CD4-positive, alpha-beta T cell treated with Interleukin-17A for 1 hour (primary cell): ENCODE data around the gene HS6ST2.
"Not testable (repeated sequence)": the region's sequence is repeated elsewhere in the genome, so short reads cannot be mapped to it uniquely, and the experiment has no call there.

Experiments
- DNase-seq: peaks from one replicate; pipeline ENCODE4 v3.0.0-alpha.2; 2020

The HS6ST2 gene

GRCh38 chrX:132958091-132958703 lies at the start of gene HS6ST2:
TSS of gene HS6ST2 (minus strand) at chrX:132958629.
- DNase-seq: no peak

- DNase-seq: no peak
Observed at GRCh38 chrX:133007458-133007857, 49.0 kb upstream of the HS6ST2 start.

- DNase-seq: no peak
Observed at GRCh38 chrX:133005616-133006015, 47.2 kb upstream of the HS6ST2 start.

GRCh38 chrX:133005042-133005441 lies 46.6 kb upstream of the HS6ST2 start:
- DNase-seq: no peak

- DNase-seq: no peak
Observed at GRCh38 chrX:132999209-132999608, 40.8 kb upstream of the HS6ST2 start.

GRCh38 chrX:132990835-132991234 lies 32.4 kb upstream of the HS6ST2 start:
- no peak for DNase-seq

- DNase-seq: no peak
Observed at GRCh38 chrX:132986556-132986955, 28.1 kb upstream of the HS6ST2 start.

- no peak for DNase-seq
Observed at GRCh38 chrX:132984058-132984650, 25.7 kb upstream of the HS6ST2 start.

- no peak for DNase-seq
Observed at GRCh38 chrX:132983496-132983895, 25.1 kb upstream of the HS6ST2 start.

GRCh38 chrX:132980035-132980434 lies 21.6 kb upstream of the HS6ST2 start:
- not testable (repeated sequence) for DNase-seq

GRCh38 chrX:132968296-132968949 lies 10.0 kb upstream of the HS6ST2 start:
- no peak for DNase-seq

- no peak for DNase-seq
Observed at GRCh38 chrX:132967049-132967448, 8.6 kb upstream of the HS6ST2 start.

GRCh38 chrX:132965461-132965860 lies 7.0 kb upstream of the HS6ST2 start:
- no peak for DNase-seq

GRCh38 chrX:132961511-132961910 lies 3.1 kb upstream of the HS6ST2 start:
- no peak for DNase-seq

GRCh38 chrX:132957211-132958090 lies 978 bp downstream of the HS6ST2 start:
- no peak for DNase-seq

- no peak for DNase-seq
Observed at GRCh38 chrX:132956421-132957210, 1.8 kb downstream of the HS6ST2 start.

GRCh38 chrX:132955690-132956089 lies 2.7 kb downstream of the HS6ST2 start:
- DNase-seq: no peak

GRCh38 chrX:132954323-132954722 lies 4.1 kb downstream of the HS6ST2 start:
- no peak for DNase-seq

- no peak for DNase-seq
Observed at GRCh38 chrX:132953354-132953753, 5.1 kb downstream of the HS6ST2 start.

- DNase-seq: no peak
Observed at GRCh38 chrX:132948648-132949260, 9.7 kb downstream of the HS6ST2 start.

GRCh38 chrX:132945055-132945599 lies 13.3 kb downstream of the HS6ST2 start:
- DNase-seq: not testable (repeated sequence)
